HepG2 (cell line): Measurements from ENCODE around the gene ARMH2. TPM values are rescaled to one million over a fixed set of nuclear protein-coding genes. Genes with fewer than 3 reads are reported as not detected.
A peak's percentile ranks its signal among the peaks of the same experiment; 100 is the strongest.
"Not testable (repeated sequence)": the region's sequence is repeated elsewhere in the genome, so short reads cannot be mapped to it uniquely, and the experiment has no call there.

Experiments used
- ATAC-seq: fragments of 200-7000 bp; cut with Tn5 transposase; 3 replicates; pipeline ENCODE4 v1.9.1; 2020; ENCODE audit warnings: mild to moderate bottlenecking, moderate library complexity
- BruUV-seq: library from RNA; stranded (reverse); fragments of 400-500 nt; replicated peaks from 2 replicates; lab custom pipeline; 2021; lab: Mats Ljungman, UMichigan
- CTCF ChIA-PET: fragments of 300-600 bp; formaldehyde crosslinking; extraction: SDS; loops from one replicate; lab custom pipeline; 2021; ENCODE audit warnings: low total read pairs, inconsistent platforms, low intra/inter-chr PET ratio; lab: Yijun Ruan, JAX
- POLR2A ChIA-PET: fragments of 350-600 bp; sonication (Branson Sonifier 250); formaldehyde crosslinking; loops from one replicate; lab custom pipeline; 2020; ENCODE audit warnings: antibody characterized with exemption, inconsistent platforms; lab: Yijun Ruan, JAX
- DNase-seq: peaks from one replicate; pipeline ENCODE4 v3.0.0-alpha.2; 2015; ENCODE audit warnings: low spot score
- FAIRE-seq: peaks from 3 replicates; lab custom pipeline; 2011; peaks lifted over from hg19 to GRCh38; lab: Jason Lieb, UNC
- H2AFZ ChIP-seq: one replicate; pipeline ENCODE4 v1.6.1; 2011; ENCODE audit warnings: low read length, inconsistent platforms
- H3K27ac ChIP-seq: fragments of 300-600 bp; 3 replicates; pipeline ENCODE4 v1.8.0; 2011; ENCODE audit warnings: mixed run types, mild to moderate bottlenecking, mixed read lengths, low read length, inconsistent platforms; ENCODE audit not compliant: insufficient read depth; ENCODE audit errors: extremely low read length
- H3K27me3 ChIP-seq, 2 experiments: fragments of 200-600 bp in 1 of 2; 2 replicates in 1 of 2; 3 replicates in 1 of 2; pipeline versions ENCODE4 v1.6.0 to v1.8.0; 2011; ENCODE audit warnings: low read length in 2 of 2, mild to moderate bottlenecking in 2 of 2, moderate library complexity in 2 of 2, inconsistent platforms in 1 of 2; ENCODE audit not compliant: insufficient read depth in 2 of 2, control insufficient read depth in 1 of 2
- H3K36me3 ChIP-seq, 2 experiments: fragments of 200-600 bp in 1 of 2; replicated peaks in 1 of 2; 2 replicates in 1 of 2; 3 replicates in 1 of 2; pipeline versions ENCODE4 v1.5.1 to v1.8.0; 2011; ENCODE audit warnings: low read length in 2 of 2, inconsistent platforms in 1 of 2; ENCODE audit not compliant: insufficient read depth in 2 of 2, control insufficient read depth in 1 of 2
- H3K4me1 ChIP-seq: 2 replicates; pipeline ENCODE4 v1.5.1; 2012; ENCODE audit warnings: low read length, inconsistent platforms; ENCODE audit not compliant: insufficient read depth
- H3K4me2 ChIP-seq: 2 replicates; pipeline ENCODE4 v1.6.0; 2011; ENCODE audit warnings: low read depth, low read length, inconsistent platforms
- H3K4me3 ChIP-seq, 3 experiments: fragments of 200-600 bp in 1 of 3; sonication (generic), shearing (Covaris generic) in 1 of 3; replicated peaks in 1 of 3; 2 replicates each; pipeline ENCODE4 v1.5.1; 2011 to 2016; ENCODE audit warnings: low read length in 3 of 3, inconsistent platforms in 2 of 3, low read depth in 2 of 3, mild to moderate bottlenecking in 2 of 3, control low read depth in 1 of 3, mixed read lengths in 1 of 3; ENCODE audit not compliant: insufficient read depth in 1 of 3
- H3K79me2 ChIP-seq: one replicate; pipeline ENCODE4 v1.6.1; 2011; ENCODE audit warnings: low read length, inconsistent platforms; ENCODE audit not compliant: insufficient read depth
- H3K9ac ChIP-seq: 2 replicates; pipeline ENCODE4 v1.6.0; 2011; ENCODE audit warnings: mild to moderate bottlenecking, low read depth, low read length, inconsistent platforms; ENCODE audit not compliant: insufficient read depth
- H3K9me3 ChIP-seq: 2 replicates; pipeline ENCODE4 v1.5.1; 2012; ENCODE audit warnings: mild to moderate bottlenecking, low read length
- H4K20me1 ChIP-seq: 2 replicates; pipeline ENCODE4 v1.6.0; 2011; ENCODE audit warnings: inconsistent platforms, mild to moderate bottlenecking, low read length, moderate library complexity; ENCODE audit not compliant: insufficient read depth
- HMGXB4 ChIP-seq, 2 experiments: sonication (generic) in 1 of 2; formaldehyde crosslinking in 1 of 2; IDR thresholded peaks; 2 replicates each; pipeline versions ENCODE4 v1.4.0 to v1.6.1; 2018 to 2020; ENCODE audit warnings: missing genetic modification reagents in 2 of 2, borderline replicate concordance in 1 of 2, low read depth in 1 of 2, mild to moderate bottlenecking in 1 of 2, missing biosample characterization in 1 of 2
- MAFF ChIP-seq: IDR thresholded peaks from 2 replicates; pipeline ENCODE4 v1.6.1; 2011; ENCODE audit warnings: low read depth, low read length, improper control_type of control experiment
- MAFK ChIP-seq, 2 experiments: IDR thresholded peaks in 1 of 2; conservative IDR thresholded peaks in 1 of 2; 2 replicates each; pipeline ENCODE4 v1.6.1; 2011; ENCODE audit warnings: improper control_type of control experiment in 2 of 2, low read length in 2 of 2
- MLX ChIP-seq: IDR thresholded peaks from 2 replicates; pipeline ENCODE4 v1.6.1; 2016
- NFE2L2 ChIP-seq: fragments of 150-350 bp; IDR thresholded peaks from 2 replicates; pipeline ENCODE4 v1.6.1; 2014; ENCODE audit warnings: low read length
- ZNF766 ChIP-seq: sonication (generic); formaldehyde crosslinking; IDR thresholded peaks from 2 replicates; pipeline ENCODE4 v1.5.0; 2020; ENCODE audit warnings: missing genetic modification reagents, borderline replicate concordance
- WGBS: methylation state at CpG from one replicate; pipeline ENCODE4 v1.1.6; 2017; ENCODE audit warnings: low lambda C conversion rate; 5-methylcytosine and 5-hydroxymethylcytosine counted together
- in situ Hi-C: cut with HindIII; loops from 2 replicates; pipeline ENCODE4 v1.10.0; 2017; ENCODE audit warnings: low pct_unique_long_range_greater_than_20kb; ENCODE audit not compliant: extremely low pct_ligation_motif_present
- intact Hi-C: fragments of 100-400 bp; cut with micrococcal nuclease; formaldehyde crosslinking; loops from one replicate; pipeline ENCODE4 v1.10.0; 2022; ENCODE audit not compliant: unreplicated experiment
- polyA plus RNA-seq, 8 experiments: library from polyadenylated mRNA; depleted of rRNA in 3 of 8; stranded (reverse) in 7 of 8; unstranded in 1 of 8; fragments of >200 nt; fragmentation: Illumina TruSeq in 4 of 8; extraction: Trizol in 4 of 8; gene quantifications; 2 replicates each; pipeline versions ENCODE4 v1.2.1 to v1.2.3, GENCODE V29; 2011 to 2016; ENCODE audit warnings: low read depth in 4 of 8, missing spikeins in 1 of 8, mixed read lengths in 1 of 8; ENCODE audit not compliant: insufficient read depth in 1 of 8
- total RNA-seq, 5 experiments: library from RNA; depleted of rRNA; stranded (reverse); fragments of >200 nt; fragmentation: Illumina TruSeq; extraction: Trizol; gene quantifications; 2 replicates each; pipeline ENCODE4 v1.2.3, GENCODE V29; 2016; ENCODE audit warnings: low read depth in 1 of 5
- TF ChIP-seq, protein P1 (sequence below): sonication (generic); formaldehyde crosslinking; IDR thresholded peaks from 2 replicates; pipeline ENCODE4 v1.4.0; 2020; ENCODE audit warnings: missing genetic modification reagents, borderline replicate concordance

The ARMH2 gene
- total and polyA plus RNA-seq, 2 of the 13 experiments (the other 11 are each of a cell fraction or from before 2014, with no cell fraction given), result not detected

- Histone ChIP-seq H3K4me3 (no peak overlapping the region), H3K27me3 (0 out of 5 replicates have a peak, but pooled peaks cover 0 to 3% of the 10 kb centered on the region in 2 experiments), H3K9ac (no peak overlapping the region), H3K4me2 (no peak overlapping the region), H2AFZ (no peak overlapping the region), H4K20me1 (no peaks in the 10 kb centered on the region), H3K9me3 (peaks cover 11% of the 10 kb centered on the region), H3K4me1 (peaks cover 16% of the 10 kb centered on the region), H3K79me2 (no peaks in the 10 kb centered on the region), H3K36me3 (no peaks in the 10 kb centered on the region), H3K27ac (no peak overlapping the region)
- in situ Hi-C loops, result no loop called here
- no TSS peak for BruUV-seq
- TF ChIP-seq NFE2L2, result peak; percentile 90
- no peak for TF ChIP-seq HMGXB4 (CRISPR knock-in tag; IDR thresholded peaks at IDR 0.05; ENCODE audit: borderline replicate concordance in 1 of 2, low read depth in 1 of 2)
- peak; percentile 57 to 58 for TF ChIP-seq MAFK (conservative IDR thresholded peaks at IDR 0.05 in 1 of 2, IDR thresholded peaks at IDR 0.05 in 1 of 2; ENCODE audit: low read length in 2 of 2)
- TF ChIP-seq MLX (CRISPR knock-in tag), result no peak
- TF ChIP-seq, protein P1, sequence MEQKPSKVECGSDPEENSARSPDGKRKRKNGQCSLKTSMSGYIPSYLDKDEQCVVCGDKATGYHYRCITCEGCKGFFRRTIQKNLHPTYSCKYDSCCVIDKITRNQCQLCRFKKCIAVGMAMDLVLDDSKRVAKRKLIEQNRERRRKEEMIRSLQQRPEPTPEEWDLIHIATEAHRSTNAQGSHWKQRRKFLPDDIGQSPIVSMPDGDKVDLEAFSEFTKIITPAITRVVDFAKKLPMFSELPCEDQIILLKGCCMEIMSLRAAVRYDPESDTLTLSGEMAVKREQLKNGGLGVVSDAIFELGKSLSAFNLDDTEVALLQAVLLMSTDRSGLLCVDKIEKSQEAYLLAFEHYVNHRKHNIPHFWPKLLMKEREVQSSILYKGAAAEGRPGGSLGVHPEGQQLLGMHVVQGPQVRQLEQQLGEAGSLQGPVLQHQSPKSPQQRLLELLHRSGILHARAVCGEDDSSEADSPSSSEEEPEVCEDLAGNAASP (CRISPR knock-in tag), result no peak
- TF ChIP-seq MAFF, result 0 out of 2 replicates have a peak, but pooled peaks have one; percentile 25
- no peak for TF ChIP-seq ZNF766 (CRISPR knock-in tag)
- intact Hi-C loops, result no loop called here
- ATAC-seq (no peak), FAIRE-seq (no peak), DNase-seq (no peak)
- POLR2A ChIA-PET, result interaction anchor here (3.0 kb wide), 1 partner anchor 33 kb away, joined by 10 read pairs; no protein-coding TSS in a partner anchor
- CTCF ChIA-PET, result no interaction called here
Measured at GRCh38 chr6:24755279-24755678, 43.4 kb downstream of the ARMH2 start.

DNA sequence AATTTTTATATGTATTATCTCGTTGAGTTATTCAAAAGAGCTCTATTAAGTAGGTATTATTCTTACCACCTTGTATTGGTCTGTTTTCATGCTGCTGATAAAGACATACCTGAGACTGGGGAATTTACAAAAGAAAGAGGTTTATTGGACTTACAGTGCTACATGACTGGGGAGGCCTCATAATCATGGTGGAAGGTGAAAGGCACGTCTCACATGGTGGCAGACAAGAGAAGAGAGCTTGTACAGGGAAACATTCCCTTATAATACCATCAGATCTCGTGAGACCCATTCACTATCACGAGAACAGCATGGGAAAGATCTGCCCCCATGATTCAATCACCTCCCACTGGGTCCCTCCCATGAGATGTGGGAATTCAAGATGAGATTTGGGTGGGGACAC, 44.3 kb downstream of the ARMH2 start:
- H3K9ac ChIP-seq, H3K36me3 ChIP-seq, H4K20me1 ChIP-seq, H3K27me3 ChIP-seq, FAIRE-seq, DNase-seq, H3K27ac ChIP-seq, ATAC-seq, H3K4me2 ChIP-seq, CTCF ChIA-PET, H2AFZ ChIP-seq, in situ Hi-C loops, H3K4me3 ChIP-seq, intact Hi-C loops, H3K79me2 ChIP-seq, BruUV-seq: not testable (repeated sequence)
- Histone ChIP-seq H3K9me3 (peaks cover 11% of the 10 kb centered on the region), H3K4me1 (peaks cover 16% of the 10 kb centered on the region)
- 47% methylated on average over 4 of the region's 4 CpGs for WGBS
- POLR2A ChIA-PET, result interaction anchor here (3.0 kb wide), 1 partner anchor 33 kb away, joined by 10 read pairs; no protein-coding TSS in a partner anchor
